Measurements from ENCODE around the gene PRELID3B. TPM values are rescaled to one million over a fixed set of nuclear protein-coding genes. Genes with fewer than 3 reads are reported as not detected.

PRELID3B gene
- total and polyA plus RNA-seq, 2 of the 13 experiments (the other 11 are each of a cell fraction or from before 2014, with no cell fraction given) = 23.3 to 42.6 TPM

GRCh38 chr20:58990651-58991445, 51.7 kb downstream of the PRELID3B start:
- no peaks in the 10 kb centered on the region for H3K27me3 ChIP-seq (ENCODE audit: control insufficient read depth in 1 of 2, insufficient read depth in 2 of 2, low read length in 2 of 2)
- BruUV-seq (replicated peaks) = no TSS peak
- no peak for FAIRE-seq
- H3K27ac ChIP-seq (ENCODE audit: extremely low read length, insufficient read depth, low read length) = no peak overlapping the region
- ChIA-PET CTCF (ENCODE audit: low intra/inter-chr PET ratio, low total read pairs) (no interaction called here), POLR2A (interaction anchor here (0.9 to 1.9 kb wide), 4 partner anchors 10 to 41 kb away, joined by 3 to 7 read pairs (median 6); partner anchors contain the start of gene ATP5F1E)
- ATAC-seq = no peak
- TF ChIP-seq GTF3A (CRISPR knock-in tag; conservative IDR thresholded peaks at IDR 0.05) (no peak), HES4 (CRISPR knock-in tag; IDR thresholded peaks at IDR 0.05; ENCODE audit: borderline replicate concordance) (0 out of 2 replicates have a peak, but pooled peaks have one; percentile 36), MXI1 (IDR thresholded peaks at IDR 0.05; ENCODE audit: borderline replicate concordance, low read depth, low read length) (no peak), NRL (CRISPR knock-in tag; IDR thresholded peaks at IDR 0.05; ENCODE audit: borderline replicate concordance) (0 out of 2 replicates have a peak, but pooled peaks have one; percentile 38), IKZF4 (CRISPR knock-in tag; IDR thresholded peaks at IDR 0.05; ENCODE audit: borderline replicate concordance, low read depth, not compliant biosample characterization) (peak; percentile 7), U2AF1 (optimal IDR thresholded peaks at IDR 0.05; ENCODE audit: low read depth, low read length) (no peak), XRCC5 (optimal IDR thresholded peaks at IDR 0.05; ENCODE audit: low read length) (no peak), RBFOX2 (IDR thresholded peaks at IDR 0.05; ENCODE audit: low read depth, low read length) (0 out of 2 replicates have a peak, but pooled peaks have one; percentile 28), EP300 (IDR thresholded peaks at IDR 0.05; ENCODE audit: low read depth in 2 of 2, low read length in 2 of 2) (no peak), EP300 (CRISPR knock-in tag; IDR thresholded peaks at IDR 0.05; ENCODE audit: borderline replicate concordance) (no peak), CTCF (CRISPR knock-in tag; IDR thresholded peaks at IDR 0.05) (no peak), ZNF280B (CRISPR knock-in tag; IDR thresholded peaks at IDR 0.05; ENCODE audit: borderline replicate concordance) (peak; percentile 47; the same call in 1 of the 2 replicates)
- H2AFZ ChIP-seq (ENCODE audit: low read length) = no peak overlapping the region
- 97% methylated on average over 14 of the region's 14 CpGs for WGBS (ENCODE audit: low lambda C conversion rate)
- H3K4me1 ChIP-seq (ENCODE audit: insufficient read depth, low read length) = peaks cover 68% of the 10 kb centered on the region
- no peaks in the 10 kb centered on the region; the same call in 1 of the 2 replicates for H4K20me1 ChIP-seq (ENCODE audit: insufficient read depth, low read length)
- no peak for DNase-seq (ENCODE audit: low spot score)
- H3K9me3 ChIP-seq (ENCODE audit: low read length) = no peaks in the 10 kb centered on the region
- peak overlapping the region; percentile 3; the same call in 1 of the 2 replicates for H3K9ac ChIP-seq (ENCODE audit: insufficient read depth, low read depth, low read length)
- peaks cover 5% of the 10 kb centered on the region for H3K79me2 ChIP-seq (ENCODE audit: insufficient read depth, low read length)
- no peak overlapping the region for H3K4me3 ChIP-seq (replicated peaks in 1 of 3; ENCODE audit: insufficient read depth in 1 of 3, low read depth in 2 of 3, low read length in 3 of 3)
- H3K36me3 ChIP-seq (replicated peaks in 1 of 2; ENCODE audit: control insufficient read depth in 1 of 2, insufficient read depth in 2 of 2, low read length in 2 of 2) = peaks cover 69 to 95% of the 10 kb centered on the region in 2 experiments
- in situ Hi-C loops (cut with HindIII; ENCODE audit: extremely low pct_ligation_motif_present, low pct_unique_long_range_greater_than_20kb) = no loop called here
- intact Hi-C loops (cut with micrococcal nuclease; ENCODE audit: unreplicated experiment) = loop anchor here (1.0 kb wide), 1 partner anchor 10 kb away; the partner anchor contains the start of gene NELFCD
- H3K4me2 ChIP-seq (ENCODE audit: low read depth, low read length) = no peak overlapping the region

Data from HepG2 (cell line).